Measurements from ENCODE around the gene DPEP1. TPM values are rescaled to one million over a fixed set of nuclear protein-coding genes. Genes with fewer than 3 reads are reported as not detected.
A peak's percentile ranks its signal among the peaks of the same experiment; 100 is the strongest.

The DPEP1 gene
- total and polyA plus RNA-seq, 2 experiments from 2014 or later, result 1.7 to 2.3 TPM

DNA sequence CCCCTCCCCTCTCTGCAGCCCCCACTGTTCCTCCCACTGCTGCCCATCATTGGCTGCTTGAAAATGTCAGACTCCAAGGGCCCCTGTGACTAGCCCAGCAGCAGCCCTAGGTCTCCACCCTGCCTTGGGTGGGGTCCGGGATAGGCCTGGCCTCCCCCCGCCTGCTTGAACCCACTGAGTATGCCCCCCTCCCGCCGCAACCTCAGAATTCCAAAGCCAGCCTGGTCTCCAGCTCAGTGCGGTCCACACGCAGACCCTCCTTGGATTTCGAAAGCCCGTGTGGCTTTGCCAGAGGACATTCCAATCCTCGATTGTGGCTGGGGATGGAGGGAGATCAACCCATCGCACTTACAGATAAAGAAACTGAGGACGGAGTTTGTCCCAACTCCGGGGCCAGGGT lies 6.4 kb downstream of the DPEP1 start:
- Histone ChIP-seq H3K27me3 (ENCODE audit: insufficient read depth) (peaks cover 5% of the 10 kb centered on the region; the same call in 1 of the 2 replicates), H2AFZ (peak overlapping the region; percentile 81; the same call in 1 of the 2 replicates), H3K4me2 (no peak overlapping the region), H3K4me1 (ENCODE audit: insufficient read depth) (no peaks in the 10 kb centered on the region; the same call in 1 of the 2 replicates), H3K4me3 (no peak overlapping the region), H3K27ac (ENCODE audit: low read depth) (no peak overlapping the region), H3K36me3 (ENCODE audit: insufficient read depth) (no peaks in the 10 kb centered on the region), H4K20me1 (replicated peaks; ENCODE audit: insufficient read depth) (no peaks in the 10 kb centered on the region), H3K79me2 (replicated peaks; ENCODE audit: insufficient read depth) (no peaks in the 10 kb centered on the region), H3F3A (replicated peaks; ENCODE audit: low read depth) (peaks cover 8% of the 10 kb centered on the region; the same call in 1 of the 2 replicates), H3K9me2 (ENCODE audit: insufficient read depth) (no peaks in the 10 kb centered on the region)
- H3K27ac Mint-ChIP-seq, result no peak overlapping the region
- peaks cover 17% of the 10 kb centered on the region for H3K4me1 Mint-ChIP-seq
- no peak overlapping the region for H3K4me3 Mint-ChIP-seq
- DNase-seq (ENCODE audit: low spot score) (no peak), ATAC-seq (peak; percentile 8; the same call in 2 of the 3 replicates)
- TF ChIP-seq EZH2 (IDR thresholded peaks at IDR 0.05; ENCODE audit: low read depth, unreplicated experiment), result no peak
- TF ChIP-seq JUNB (IDR thresholded peaks at IDR 0.05; ENCODE audit: unreplicated experiment), result no peak
- TF ChIP-seq NANOG (IDR thresholded peaks at IDR 0.05; ENCODE audit: borderline replicate concordance), result no peak
- TF ChIP-seq ZNF114 (CRISPR knock-in tag; IDR thresholded peaks at IDR 0.05), result no peak
- no peak for TF ChIP-seq CTCF (conservative IDR thresholded peaks at IDR 0.05; ENCODE audit: low read depth in 2 of 2)
- no peaks in the 10 kb centered on the region; the same call in 2 of the 3 replicates for H3K36me3 Mint-ChIP-seq (ENCODE audit: low read depth)
- peaks cover 24% of the 10 kb centered on the region for H3K27me3 Mint-ChIP-seq (ENCODE audit: insufficient read depth, low read depth, poor library complexity)
- H3K9me3 Mint-ChIP-seq, result peaks cover 3% of the 10 kb centered on the region; the same call in 1 of the 3 replicates

GRCh38 chr16:89620406-89620841 lies 7.0 kb downstream of the DPEP1 start:
- Histone ChIP-seq H3K27me3 (ENCODE audit: insufficient read depth) (peaks cover 5% of the 10 kb centered on the region; the same call in 1 of the 2 replicates), H3F3A (replicated peaks; ENCODE audit: low read depth) (peaks cover 8% of the 10 kb centered on the region; the same call in 1 of the 2 replicates), H3K4me2 (no peak overlapping the region), H3K4me3 (no peak overlapping the region), H4K20me1 (replicated peaks; ENCODE audit: insufficient read depth) (no peaks in the 10 kb centered on the region), H3K9me2 (ENCODE audit: insufficient read depth) (no peaks in the 10 kb centered on the region), H3K79me2 (replicated peaks; ENCODE audit: insufficient read depth) (no peaks in the 10 kb centered on the region), H3K4me1 (ENCODE audit: insufficient read depth) (peaks cover 3% of the 10 kb centered on the region; the same call in 1 of the 2 replicates), H2AFZ (peak overlapping the region; percentile 81), H3K36me3 (ENCODE audit: insufficient read depth) (no peaks in the 10 kb centered on the region), H3K27ac (ENCODE audit: low read depth) (no peak overlapping the region)
- DNase-seq (ENCODE audit: low spot score) (no peak), ATAC-seq (peak; percentile 9)
- Mint-ChIP-seq H3K4me3 (no peak overlapping the region), H3K9me3 (peaks cover 3% of the 10 kb centered on the region; the same call in 1 of the 3 replicates), H3K27ac (no peak overlapping the region), H3K27me3 (ENCODE audit: insufficient read depth, low read depth, poor library complexity) (peaks cover 24% of the 10 kb centered on the region), H3K4me1 (peaks cover 23% of the 10 kb centered on the region), H3K36me3 (ENCODE audit: low read depth) (no peaks in the 10 kb centered on the region; the same call in 2 of the 3 replicates)
- TF ChIP-seq, protein P1, sequence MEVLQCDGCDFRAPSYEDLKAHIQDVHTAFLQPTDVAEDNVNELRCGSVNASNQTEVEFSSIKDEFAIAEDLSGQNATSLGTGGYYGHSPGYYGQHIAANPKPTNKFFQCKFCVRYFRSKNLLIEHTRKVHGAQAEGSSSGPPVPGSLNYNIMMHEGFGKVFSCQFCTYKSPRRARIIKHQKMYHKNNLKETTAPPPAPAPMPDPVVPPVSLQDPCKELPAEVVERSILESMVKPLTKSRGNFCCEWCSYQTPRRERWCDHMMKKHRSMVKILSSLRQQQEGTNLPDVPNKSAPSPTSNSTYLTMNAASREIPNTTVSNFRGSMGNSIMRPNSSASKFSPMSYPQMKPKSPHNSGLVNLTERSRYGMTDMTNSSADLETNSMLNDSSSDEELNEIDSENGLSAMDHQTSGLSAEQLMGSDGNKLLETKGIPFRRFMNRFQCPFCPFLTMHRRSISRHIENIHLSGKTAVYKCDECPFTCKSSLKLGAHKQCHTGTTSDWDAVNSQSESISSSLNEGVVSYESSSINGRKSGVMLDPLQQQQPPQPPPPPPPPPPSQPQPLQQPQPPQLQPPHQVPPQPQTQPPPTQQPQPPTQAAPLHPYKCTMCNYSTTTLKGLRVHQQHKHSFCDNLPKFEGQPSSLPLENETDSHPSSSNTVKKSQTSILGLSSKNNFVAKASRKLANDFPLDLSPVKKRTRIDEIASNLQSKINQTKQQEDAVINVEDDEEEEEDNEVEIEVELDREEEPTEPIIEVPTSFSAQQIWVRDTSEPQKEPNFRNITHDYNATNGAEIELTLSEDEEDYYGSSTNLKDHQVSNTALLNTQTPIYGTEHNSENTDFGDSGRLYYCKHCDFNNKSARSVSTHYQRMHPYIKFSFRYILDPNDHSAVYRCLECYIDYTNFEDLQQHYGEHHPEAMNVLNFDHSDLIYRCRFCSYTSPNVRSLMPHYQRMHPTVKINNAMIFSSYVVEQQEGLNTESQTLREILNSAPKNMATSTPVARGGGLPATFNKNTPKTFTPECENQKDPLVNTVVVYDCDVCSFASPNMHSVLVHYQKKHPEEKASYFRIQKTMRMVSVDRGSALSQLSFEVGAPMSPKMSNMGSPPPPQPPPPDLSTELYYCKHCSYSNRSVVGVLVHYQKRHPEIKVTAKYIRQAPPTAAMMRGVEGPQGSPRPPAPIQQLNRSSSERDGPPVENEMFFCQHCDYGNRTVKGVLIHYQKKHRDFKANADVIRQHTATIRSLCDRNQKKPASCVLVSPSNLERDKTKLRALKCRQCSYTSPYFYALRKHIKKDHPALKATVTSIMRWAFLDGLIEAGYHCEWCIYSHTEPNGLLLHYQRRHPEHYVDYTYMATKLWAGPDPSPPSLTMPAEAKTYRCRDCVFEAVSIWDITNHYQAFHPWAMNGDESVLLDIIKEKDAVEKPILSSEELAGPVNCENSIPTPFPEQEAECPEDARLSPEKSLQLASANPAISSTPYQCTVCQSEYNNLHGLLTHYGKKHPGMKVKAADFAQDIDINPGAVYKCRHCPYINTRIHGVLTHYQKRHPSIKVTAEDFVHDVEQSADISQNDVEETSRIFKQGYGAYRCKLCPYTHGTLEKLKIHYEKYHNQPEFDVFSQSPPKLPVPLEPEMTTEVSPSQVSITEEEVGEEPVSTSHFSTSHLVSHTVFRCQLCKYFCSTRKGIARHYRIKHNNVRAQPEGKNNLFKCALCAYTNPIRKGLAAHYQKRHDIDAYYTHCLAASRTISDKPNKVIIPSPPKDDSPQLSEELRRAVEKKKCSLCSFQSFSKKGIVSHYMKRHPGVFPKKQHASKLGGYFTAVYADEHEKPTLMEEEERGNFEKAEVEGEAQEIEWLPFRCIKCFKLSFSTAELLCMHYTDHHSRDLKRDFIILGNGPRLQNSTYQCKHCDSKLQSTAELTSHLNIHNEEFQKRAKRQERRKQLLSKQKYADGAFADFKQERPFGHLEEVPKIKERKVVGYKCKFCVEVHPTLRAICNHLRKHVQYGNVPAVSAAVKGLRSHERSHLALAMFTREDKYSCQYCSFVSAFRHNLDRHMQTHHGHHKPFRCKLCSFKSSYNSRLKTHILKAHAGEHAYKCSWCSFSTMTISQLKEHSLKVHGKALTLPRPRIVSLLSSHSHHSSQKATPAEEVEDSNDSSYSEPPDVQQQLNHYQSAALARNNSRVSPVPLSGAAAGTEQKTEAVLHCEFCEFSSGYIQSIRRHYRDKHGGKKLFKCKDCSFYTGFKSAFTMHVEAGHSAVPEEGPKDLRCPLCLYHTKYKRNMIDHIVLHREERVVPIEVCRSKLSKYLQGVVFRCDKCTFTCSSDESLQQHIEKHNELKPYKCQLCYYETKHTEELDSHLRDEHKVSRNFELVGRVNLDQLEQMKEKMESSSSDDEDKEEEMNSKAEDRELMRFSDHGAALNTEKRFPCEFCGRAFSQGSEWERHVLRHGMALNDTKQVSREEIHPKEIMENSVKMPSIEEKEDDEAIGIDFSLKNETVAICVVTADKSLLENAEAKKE (CRISPR knock-in tag; IDR thresholded peaks at IDR 0.05), result no peak
- TF ChIP-seq EZH2 (IDR thresholded peaks at IDR 0.05; ENCODE audit: low read depth, unreplicated experiment), result no peak

All from GM23338 (cell line).